GM12878 (cell line): ENCODE data around the gene MYOC.
"Not testable (repeated sequence)": the region's sequence is repeated elsewhere in the genome, so short reads cannot be mapped to it uniquely, and the experiment has no call there.

Experiments
- CBFB ChIP-seq: IDR thresholded peaks from 2 replicates; pipeline ENCODE4 v1.6.1; 2016; ENCODE audit warnings: antibody characterized with exemption, low read depth
- CHD1 ChIP-seq: IDR thresholded peaks from 2 replicates; pipeline ENCODE4 v1.6.1; 2012; ENCODE audit warnings: low read depth, low read length, improper control_type of control experiment
- EP300 ChIP-seq, 2 experiments: fragments of 150-350 bp in 1 of 2; IDR thresholded peaks; 2 replicates each; pipeline ENCODE4 v1.6.1; 2011 to 2012; ENCODE audit warnings: low read depth in 2 of 2, low read length in 2 of 2, borderline replicate concordance in 1 of 2, improper control_type of control experiment in 1 of 2, inconsistent platforms in 1 of 2; ENCODE audit not compliant: control insufficient read depth in 1 of 2
- EZH2 ChIP-seq: IDR thresholded peaks from 2 replicates; pipeline ENCODE4 v1.6.1; 2012; ENCODE audit warnings: low read depth, mild to moderate bottlenecking, control low read depth, inconsistent platforms, low read length, borderline replicate concordance; ENCODE audit not compliant: control insufficient read depth
- POLR2A ChIP-seq: IDR thresholded peaks from 2 replicates; pipeline ENCODE4 v1.6.1; 2011; ENCODE audit warnings: low read depth, mild to moderate bottlenecking, low read length
- POLR2AphosphoS5 ChIP-seq: IDR thresholded peaks from 2 replicates; pipeline ENCODE4 v1.6.1; 2011; ENCODE audit warnings: mild to moderate bottlenecking, low read length, inconsistent platforms
- RAD21 ChIP-seq: IDR thresholded peaks from 2 replicates; pipeline ENCODE4 v1.6.1; 2011; ENCODE audit warnings: mild to moderate bottlenecking, low read depth, low read length, moderate library complexity; ENCODE audit not compliant: insufficient read depth
- SMC3 ChIP-seq: IDR thresholded peaks from 2 replicates; pipeline ENCODE4 v1.6.1; 2011; ENCODE audit warnings: low read length, improper control_type of control experiment, borderline replicate concordance
- TAF1 ChIP-seq: IDR thresholded peaks from 2 replicates; pipeline ENCODE4 v1.6.1; 2011; ENCODE audit warnings: mild to moderate bottlenecking, low read depth, low read length, borderline replicate concordance
- TF ChIP-seq, protein P1 (sequence below): IDR thresholded peaks from 2 replicates; pipeline ENCODE4 v1.6.1; 2011; ENCODE audit warnings: low read depth, mild to moderate bottlenecking, low read length, moderate library complexity, borderline replicate concordance; ENCODE audit errors: extremely low read depth
- TF ChIP-seq, protein P2 (sequence below), 3 experiments: IDR thresholded peaks in 2 of 3; conservative IDR thresholded peaks in 1 of 3; 2 replicates each; pipeline ENCODE4 v1.5.1; 2011; ENCODE audit warnings: low read depth in 3 of 3, low read length in 3 of 3, mild to moderate bottlenecking in 3 of 3, control low read depth in 2 of 3, moderate library complexity in 2 of 3, inconsistent platforms in 1 of 3, mixed read lengths in 1 of 3; ENCODE audit not compliant: control insufficient read depth in 2 of 3, insufficient read depth in 1 of 3; ENCODE audit errors: extremely low read depth in 1 of 3
- TF ChIP-seq, protein P3 (sequence below): fragments of 450-650 bp; IDR thresholded peaks from 2 replicates; pipeline ENCODE4 v1.6.1; 2018; ENCODE audit warnings: borderline replicate concordance, mild to moderate bottlenecking; ENCODE audit not compliant: partially characterized antibody
- TF ChIP-seq, protein P4 (sequence below): IDR thresholded peaks from 2 replicates; pipeline ENCODE4 v1.6.1; 2012; ENCODE audit warnings: low read depth, low read length, improper control_type of control experiment

DNA sequence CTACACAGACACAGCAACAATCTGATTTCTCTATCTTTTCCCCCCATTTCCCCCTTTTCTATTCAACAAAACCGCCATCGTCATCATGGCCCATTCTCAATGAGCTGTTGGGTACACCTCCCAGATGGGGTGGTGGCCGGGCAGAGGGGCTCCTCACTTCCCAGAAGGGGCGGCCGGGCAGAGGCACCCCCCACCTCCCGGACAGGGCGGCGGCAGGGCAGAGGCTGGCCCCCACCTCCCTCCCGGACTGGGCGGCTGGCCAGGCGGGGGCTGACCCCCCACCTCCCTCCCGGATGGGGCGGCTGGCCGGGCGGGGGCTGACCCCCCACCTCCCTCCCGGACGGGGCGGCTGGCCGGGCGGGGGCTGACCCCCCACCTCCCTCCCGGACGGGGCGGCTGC, 41.1 kb upstream of the MYOC start:
- not testable (repeated sequence) for TF ChIP-seq SMC3; EZH2; POLR2A; CHD1; RAD21; POLR2AphosphoS5; CBFB; TAF1; EP300 (IDR thresholded peaks at IDR 0.05; ENCODE audit: borderline replicate concordance in 1 of 2, control insufficient read depth in 1 of 2, low read depth in 2 of 2, low read length in 2 of 2)
- TF ChIP-seq, protein P1, sequence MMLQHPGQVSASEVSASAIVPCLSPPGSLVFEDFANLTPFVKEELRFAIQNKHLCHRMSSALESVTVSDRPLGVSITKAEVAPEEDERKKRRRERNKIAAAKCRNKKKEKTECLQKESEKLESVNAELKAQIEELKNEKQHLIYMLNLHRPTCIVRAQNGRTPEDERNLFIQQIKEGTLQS: not testable (repeated sequence)
- TF ChIP-seq, protein P2, sequence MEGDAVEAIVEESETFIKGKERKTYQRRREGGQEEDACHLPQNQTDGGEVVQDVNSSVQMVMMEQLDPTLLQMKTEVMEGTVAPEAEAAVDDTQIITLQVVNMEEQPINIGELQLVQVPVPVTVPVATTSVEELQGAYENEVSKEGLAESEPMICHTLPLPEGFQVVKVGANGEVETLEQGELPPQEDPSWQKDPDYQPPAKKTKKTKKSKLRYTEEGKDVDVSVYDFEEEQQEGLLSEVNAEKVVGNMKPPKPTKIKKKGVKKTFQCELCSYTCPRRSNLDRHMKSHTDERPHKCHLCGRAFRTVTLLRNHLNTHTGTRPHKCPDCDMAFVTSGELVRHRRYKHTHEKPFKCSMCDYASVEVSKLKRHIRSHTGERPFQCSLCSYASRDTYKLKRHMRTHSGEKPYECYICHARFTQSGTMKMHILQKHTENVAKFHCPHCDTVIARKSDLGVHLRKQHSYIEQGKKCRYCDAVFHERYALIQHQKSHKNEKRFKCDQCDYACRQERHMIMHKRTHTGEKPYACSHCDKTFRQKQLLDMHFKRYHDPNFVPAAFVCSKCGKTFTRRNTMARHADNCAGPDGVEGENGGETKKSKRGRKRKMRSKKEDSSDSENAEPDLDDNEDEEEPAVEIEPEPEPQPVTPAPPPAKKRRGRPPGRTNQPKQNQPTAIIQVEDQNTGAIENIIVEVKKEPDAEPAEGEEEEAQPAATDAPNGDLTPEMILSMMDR (IDR thresholded peaks at IDR 0.05 in 2 of 3, conservative IDR thresholded peaks at IDR 0.05 in 1 of 3; ENCODE audit: control insufficient read depth in 2 of 3, extremely low read depth in 1 of 3, insufficient read depth in 1 of 3, low read depth in 3 of 3, low read length in 3 of 3): not testable (repeated sequence)
- TF ChIP-seq, protein P3, sequence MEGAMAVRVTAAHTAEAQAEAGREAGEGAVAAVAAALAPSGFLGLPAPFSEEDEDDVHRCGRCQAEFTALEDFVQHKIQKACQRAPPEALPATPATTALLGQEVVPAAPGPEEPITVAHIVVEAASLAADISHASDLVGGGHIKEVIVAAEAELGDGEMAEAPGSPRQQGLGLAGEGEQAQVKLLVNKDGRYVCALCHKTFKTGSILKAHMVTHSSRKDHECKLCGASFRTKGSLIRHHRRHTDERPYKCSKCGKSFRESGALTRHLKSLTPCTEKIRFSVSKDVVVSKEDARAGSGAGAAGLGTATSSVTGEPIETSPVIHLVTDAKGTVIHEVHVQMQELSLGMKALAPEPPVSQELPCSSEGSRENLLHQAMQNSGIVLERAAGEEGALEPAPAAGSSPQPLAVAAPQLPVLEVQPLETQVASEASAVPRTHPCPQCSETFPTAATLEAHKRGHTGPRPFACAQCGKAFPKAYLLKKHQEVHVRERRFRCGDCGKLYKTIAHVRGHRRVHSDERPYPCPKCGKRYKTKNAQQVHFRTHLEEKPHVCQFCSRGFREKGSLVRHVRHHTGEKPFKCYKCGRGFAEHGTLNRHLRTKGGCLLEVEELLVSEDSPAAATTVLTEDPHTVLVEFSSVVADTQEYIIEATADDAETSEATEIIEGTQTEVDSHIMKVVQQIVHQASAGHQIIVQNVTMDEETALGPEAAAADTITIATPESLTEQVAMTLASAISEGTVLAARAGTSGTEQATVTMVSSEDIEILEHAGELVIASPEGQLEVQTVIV: not testable (repeated sequence)
- TF ChIP-seq, protein P4, sequence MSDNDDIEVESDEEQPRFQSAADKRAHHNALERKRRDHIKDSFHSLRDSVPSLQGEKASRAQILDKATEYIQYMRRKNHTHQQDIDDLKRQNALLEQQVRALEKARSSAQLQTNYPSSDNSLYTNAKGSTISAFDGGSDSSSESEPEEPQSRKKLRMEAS: not testable (repeated sequence)
